HG02678 (cell line): ENCODE results near the gene NEDD4.
"Not testable (repeated sequence)": the region's sequence is repeated elsewhere in the genome, so short reads cannot be mapped to it uniquely, and the experiment has no call there.

ENCODE experiments used
- ATAC-seq: cut with Tn5 transposase; IDR thresholded peaks from one replicate; pipeline ENCODE4 v1.9.1; 2021; ENCODE audit warnings: mild to moderate bottlenecking, moderate library complexity; ENCODE audit not compliant: unreplicated experiment

Gene NEDD4

GRCh38 chr15:55899537-55899936 lies 93.9 kb downstream of the NEDD4 start:
- no peak for ATAC-seq

DNA sequence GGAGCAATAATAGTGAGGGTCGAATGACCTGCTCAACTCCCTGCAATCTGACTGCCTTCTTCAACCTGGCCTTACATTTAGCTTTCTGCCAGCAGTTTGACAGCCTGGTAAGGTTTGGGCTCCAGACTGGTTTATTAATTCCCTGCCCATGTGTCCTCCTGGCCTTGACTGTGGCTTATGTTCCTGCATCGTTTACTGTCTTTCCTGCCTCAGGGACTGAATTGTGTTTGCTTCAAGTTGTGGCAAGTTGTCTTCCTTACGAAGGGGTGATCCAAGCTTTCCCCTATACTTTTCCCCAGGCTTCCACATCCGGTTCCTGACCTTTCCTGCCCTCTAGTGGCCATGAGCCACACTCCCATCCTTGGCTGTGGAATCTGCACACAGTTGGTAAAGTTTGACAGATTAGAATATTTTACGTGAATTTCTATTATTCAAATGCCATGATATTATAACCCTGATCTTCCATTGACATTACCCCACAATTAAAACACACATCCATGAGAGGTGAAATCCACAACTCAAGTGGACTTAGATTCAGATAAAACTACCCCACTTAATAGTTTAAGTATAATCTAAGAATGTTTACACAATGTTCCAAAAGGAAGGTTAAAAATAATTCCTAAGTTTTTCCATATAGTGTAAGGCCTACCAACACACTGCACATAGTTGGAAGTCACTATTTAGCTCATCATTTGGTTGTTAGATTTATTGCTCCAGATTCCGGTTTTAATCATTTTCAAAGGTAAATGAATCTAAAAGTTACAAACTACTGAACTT lies 95.7 kb downstream of the NEDD4 start:
- no peak for ATAC-seq

GRCh38 chr15:55894399-55894965 lies 98.9 kb downstream of the NEDD4 start:
- ATAC-seq, result no peak

GRCh38 chr15:55893852-55894251 lies 99.6 kb downstream of the NEDD4 start:
- ATAC-seq, result no peak

GRCh38 chr15:55891196-55891595 lies 102.2 kb downstream of the NEDD4 start:
- ATAC-seq, result no peak

DNA sequence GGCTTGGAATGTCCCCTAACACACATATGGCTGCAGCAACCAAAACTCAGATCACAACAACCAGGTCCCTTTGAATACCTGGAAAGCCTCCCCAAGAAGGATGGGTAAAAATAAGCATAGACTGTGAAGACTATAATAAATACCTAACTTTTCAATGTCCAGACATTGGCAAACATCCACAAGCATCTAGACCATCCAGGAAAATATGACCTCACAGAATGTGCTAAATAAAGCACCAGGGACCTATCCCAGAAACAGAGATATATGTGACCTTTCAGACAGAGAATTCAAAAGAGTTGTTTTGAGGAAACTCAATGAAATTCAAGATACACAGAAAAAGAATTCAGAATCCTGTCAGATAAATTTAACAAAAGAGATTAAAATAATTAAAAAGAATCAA lies 109.2 kb downstream of the NEDD4 start:
- ATAC-seq, result no peak

GRCh38 chr15:55879181-55879580 lies 114.2 kb downstream of the NEDD4 start:
- ATAC-seq, result no peak

DNA sequence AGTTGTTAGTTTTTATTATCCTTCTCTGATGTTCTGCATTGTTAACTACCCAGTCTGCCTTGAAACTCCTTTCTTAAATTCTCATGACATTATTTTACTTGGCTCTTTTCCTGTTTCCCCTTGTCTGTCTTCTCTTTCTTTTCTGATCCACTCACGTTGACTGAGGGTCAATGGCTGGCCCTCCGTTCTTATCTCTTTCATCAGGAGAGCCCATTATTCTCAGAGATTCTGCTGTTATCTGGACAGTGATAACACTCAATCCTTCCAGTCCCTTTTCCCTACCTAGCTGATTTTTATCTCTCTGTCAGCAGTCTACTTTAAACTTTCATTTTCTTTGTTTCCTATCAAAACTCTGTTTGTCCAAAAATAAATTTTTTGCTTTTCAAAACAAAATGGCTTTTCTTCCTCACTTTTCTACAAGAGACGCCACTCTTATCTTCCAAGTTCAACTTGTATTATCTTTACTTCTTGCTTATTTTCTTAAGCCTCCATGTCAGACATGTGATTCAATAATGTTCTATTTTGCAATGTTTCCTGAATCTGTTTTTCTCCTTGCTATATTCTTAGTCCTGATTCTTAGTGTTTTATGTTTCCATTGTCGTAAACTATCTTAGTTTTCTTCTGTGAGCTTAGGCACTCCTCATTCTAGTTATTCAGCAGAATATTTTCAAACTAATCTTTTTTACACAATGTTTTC lies 120.2 kb downstream of the NEDD4 start:
- ATAC-seq, result no peak

DNA sequence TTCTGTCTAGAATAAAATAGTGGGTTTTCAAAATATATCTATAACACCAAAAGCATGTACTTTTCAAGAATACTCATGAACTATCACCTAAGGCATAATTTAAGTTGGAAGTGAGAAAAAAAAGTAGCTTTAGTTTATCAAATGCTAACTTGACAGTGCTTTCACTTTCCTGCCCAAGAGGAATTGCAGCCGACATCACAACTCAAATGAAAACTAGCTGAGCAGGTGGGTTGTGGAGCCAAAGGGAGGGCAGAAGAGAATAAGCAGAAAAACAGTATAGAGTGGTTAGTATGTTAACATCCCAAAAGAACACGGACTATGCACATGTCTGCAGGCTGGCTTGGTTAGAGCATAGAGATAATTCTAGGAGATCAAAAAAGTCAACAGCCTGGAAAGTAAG lies 120.9 kb downstream of the NEDD4 start:
- ATAC-seq, result no peak

DNA sequence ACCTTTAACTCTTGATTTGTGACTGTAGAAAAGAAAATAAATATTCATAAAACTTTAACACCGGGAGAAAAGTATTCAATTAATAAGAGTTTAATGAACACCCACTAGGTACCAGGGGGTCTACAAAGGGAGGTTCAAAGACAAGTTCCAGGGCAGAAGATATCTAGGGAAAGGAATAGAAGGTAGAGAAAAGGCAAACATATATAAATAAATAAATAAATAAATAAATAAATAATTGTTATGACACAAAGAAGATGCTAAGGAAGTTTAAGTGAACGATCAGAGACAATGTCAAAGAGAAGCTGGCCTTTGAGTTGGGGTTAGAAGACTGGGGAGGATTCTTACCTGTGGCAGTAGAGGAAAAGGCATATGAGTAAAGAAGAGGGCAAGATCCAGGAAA lies 123.8 kb downstream of the NEDD4 start:
- no peak for ATAC-seq

GRCh38 chr15:55868707-55869106 lies 124.7 kb downstream of the NEDD4 start:
- ATAC-seq, result no peak

- ATAC-seq, result not testable (repeated sequence)
These were observed 125.1 kb downstream of the NEDD4 start for GRCh38 chr15:55868291-55868690.

- ATAC-seq, result no peak
These were observed 129.5 kb downstream of the NEDD4 start for GRCh38 chr15:55863911-55864310.

DNA sequence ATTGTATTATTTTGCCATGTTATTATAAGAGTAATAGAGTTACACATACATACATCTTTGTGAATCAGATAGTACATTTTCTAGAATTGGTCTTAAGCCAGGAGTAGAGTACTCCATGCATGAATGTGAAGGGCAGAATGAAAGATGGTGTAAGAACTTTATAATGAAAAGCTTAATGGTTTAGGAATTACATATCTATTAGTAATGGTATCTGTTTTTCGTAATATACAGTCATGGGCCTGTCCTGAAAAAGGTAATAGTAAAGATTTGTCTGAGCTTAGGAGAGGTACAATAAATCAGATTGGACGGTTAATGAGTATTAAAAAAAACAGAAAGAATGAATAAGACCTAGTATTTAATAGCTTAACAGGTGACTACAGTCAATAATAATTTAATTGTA lies 132.3 kb downstream of the NEDD4 start:
- ATAC-seq, result no peak

- ATAC-seq, result no peak
These were observed 132.9 kb downstream of the NEDD4 start for GRCh38 chr15:55860468-55860867.

DNA sequence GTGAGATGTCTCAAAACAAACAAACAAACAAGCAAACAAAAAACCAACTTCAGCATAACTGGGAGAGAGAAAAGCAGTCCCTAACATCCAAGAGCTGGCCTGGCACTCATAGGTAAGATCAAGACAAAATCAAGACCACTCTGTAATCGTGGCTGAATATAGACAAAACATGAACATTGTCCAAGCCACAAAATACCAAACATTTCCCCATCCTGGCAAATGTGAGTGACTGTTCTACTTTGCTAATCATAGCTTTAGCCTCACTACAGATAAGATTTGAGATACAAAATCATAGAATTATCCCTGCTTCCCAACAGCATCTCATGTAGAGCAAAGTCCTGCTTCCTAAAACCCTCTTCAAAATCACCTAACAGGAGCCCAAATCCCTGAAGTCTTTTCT lies 133.7 kb downstream of the NEDD4 start:
- no peak for ATAC-seq

DNA sequence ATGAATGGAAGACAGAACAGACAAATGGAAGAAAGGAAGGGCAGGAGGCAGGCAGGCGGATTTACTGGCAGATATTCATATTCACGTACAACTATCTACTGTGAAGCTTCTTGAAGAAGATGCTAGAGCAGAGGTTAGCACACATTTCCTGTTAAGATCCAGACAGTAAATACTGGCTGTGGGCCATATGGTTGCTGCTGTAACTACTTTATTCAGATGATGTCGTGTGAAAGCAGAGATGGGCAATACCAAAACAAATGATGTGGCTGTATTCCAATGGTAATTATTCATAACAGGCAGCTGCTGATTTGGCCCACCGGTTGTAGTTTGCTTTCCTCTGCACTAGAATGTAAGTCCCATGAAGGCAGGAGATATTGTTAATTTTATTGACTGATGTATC lies 134.8 kb downstream of the NEDD4 start:
- no peak for ATAC-seq

DNA sequence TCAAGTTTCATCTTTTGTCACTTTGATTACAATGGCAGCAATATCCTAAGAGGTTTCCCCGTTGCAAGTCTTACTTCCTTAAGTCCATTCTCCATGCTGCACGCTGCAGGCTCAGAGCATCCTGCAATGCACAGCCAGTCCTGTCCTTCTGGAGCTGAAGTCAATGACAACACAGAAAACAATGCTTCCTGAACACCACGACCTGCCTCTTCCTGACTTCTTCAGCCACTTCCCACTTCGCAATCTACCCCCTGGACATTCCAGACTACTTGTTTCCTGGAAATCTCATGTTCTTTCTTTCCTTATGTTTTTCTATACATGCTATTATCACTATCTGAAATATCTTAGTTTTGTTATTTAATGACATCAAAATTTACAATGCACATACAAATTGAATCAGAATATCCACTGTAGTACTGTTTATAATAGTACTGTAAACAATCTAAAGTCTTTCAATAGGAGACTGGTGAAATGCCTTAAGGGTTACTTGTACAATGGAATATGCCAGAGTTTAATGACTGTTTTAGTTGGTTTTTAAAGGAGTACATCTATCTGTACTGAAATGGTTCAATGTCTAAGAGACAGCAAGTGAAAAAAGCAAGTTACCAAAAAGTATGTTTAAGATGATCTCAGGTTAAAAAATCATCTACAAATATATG lies 136.8 kb downstream of the NEDD4 start:
- ATAC-seq, result no peak

- no peak for ATAC-seq
These were observed 140.3 kb downstream of the NEDD4 start for GRCh38 chr15:55853134-55853533.

DNA sequence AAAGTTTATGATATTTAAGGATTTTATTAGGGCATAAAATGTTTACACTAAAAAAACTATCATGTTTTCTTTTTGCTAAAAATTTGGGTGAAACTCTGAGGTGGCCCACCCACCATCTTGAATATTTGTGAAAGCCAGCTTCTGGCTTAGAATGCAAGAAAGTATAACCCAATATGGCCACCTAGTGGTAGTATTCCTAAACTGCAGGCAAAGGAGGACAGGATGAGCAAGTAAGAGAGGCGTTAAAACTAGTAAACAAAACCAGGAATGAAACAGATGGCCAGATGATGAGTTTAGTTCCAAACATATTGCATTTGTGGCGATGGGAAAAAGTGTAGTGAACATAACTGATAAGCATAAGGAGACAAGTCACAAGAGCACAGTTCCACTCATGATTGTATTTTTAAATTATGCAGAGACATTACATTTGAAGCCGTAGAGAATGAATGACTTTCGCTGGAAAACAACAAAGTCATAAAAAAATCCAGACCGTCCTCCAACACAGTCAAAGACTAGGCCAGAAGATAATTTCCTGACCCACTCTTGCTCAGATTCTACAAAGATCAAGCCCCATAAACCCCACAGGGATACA lies 147.2 kb downstream of the NEDD4 start:
- ATAC-seq, result peak; percentile 83

DNA sequence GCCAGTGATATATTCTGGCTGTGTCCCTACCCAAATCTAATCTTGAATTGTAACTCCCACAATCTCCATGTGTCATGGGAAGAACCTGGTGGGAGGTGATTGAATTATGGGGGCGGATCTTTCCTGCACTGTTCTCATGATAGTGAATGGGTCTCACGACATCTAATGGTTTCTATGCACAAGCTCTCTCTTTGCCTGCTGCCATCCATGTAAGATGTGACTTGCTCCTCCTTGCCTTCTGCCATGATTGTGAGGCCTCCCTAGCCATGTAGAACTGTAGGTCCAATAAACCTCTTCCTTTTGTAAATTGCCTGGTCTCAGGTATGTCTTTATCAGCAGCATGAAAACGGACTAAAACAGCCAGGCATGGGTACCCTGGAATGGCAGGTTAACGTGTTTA lies 150.5 kb downstream of the NEDD4 start:
- ATAC-seq, result not testable (repeated sequence)
